ENCODE results near the gene AP4M1.
"Not testable (repeated sequence)": the region's sequence is repeated elsewhere in the genome, so short reads cannot be mapped to it uniquely, and the experiment has no call there.

Gene AP4M1

GRCh38 chr7:100137851-100138760, 36.7 kb downstream of the AP4M1 start:
- FAIRE-seq = no peak

- FAIRE-seq = no peak
Measured at GRCh38 chr7:100141555-100141949, 40.1 kb downstream of the AP4M1 start.

GRCh38 chr7:100142461-100142860, 41.0 kb downstream of the AP4M1 start:
- no peak for FAIRE-seq

DNA sequence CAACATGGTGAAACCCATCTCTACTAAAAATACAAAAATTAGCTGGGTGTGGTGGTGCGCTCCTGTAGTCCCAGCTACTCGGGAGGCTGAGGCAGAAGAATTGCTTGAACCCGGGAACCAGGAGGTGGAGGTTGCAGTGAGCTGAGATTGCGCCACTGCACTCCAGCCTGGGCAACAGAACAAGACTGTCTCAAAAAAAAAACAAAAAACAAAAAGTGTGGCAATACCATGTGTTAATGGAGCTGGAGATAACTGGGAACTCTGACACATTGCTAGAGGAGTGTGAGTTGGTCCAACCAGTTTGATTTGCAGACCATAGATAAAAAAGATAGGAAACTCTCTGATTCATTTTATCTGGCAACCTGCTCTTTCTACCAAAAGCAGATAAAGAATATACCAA, 44.9 kb downstream of the AP4M1 start:
- FAIRE-seq = not testable (repeated sequence)

- no peak for FAIRE-seq
Measured at GRCh38 chr7:100147278-100147677, 45.8 kb downstream of the AP4M1 start.

- FAIRE-seq = no peak
Measured at GRCh38 chr7:100148225-100148558, 46.7 kb downstream of the AP4M1 start.

GRCh38 chr7:100148559-100149328, 47.3 kb downstream of the AP4M1 start, which contains the start of gene LAMTOR4:
LAMTOR4 (plus strand) TSS chr7:100148918; CDS start chr7:100148973, 55 bp downstream.
- peak; percentile 99 for FAIRE-seq

GRCh38 chr7:100152404-100152803, 51.0 kb downstream of the AP4M1 start:
- FAIRE-seq = no peak

DNA sequence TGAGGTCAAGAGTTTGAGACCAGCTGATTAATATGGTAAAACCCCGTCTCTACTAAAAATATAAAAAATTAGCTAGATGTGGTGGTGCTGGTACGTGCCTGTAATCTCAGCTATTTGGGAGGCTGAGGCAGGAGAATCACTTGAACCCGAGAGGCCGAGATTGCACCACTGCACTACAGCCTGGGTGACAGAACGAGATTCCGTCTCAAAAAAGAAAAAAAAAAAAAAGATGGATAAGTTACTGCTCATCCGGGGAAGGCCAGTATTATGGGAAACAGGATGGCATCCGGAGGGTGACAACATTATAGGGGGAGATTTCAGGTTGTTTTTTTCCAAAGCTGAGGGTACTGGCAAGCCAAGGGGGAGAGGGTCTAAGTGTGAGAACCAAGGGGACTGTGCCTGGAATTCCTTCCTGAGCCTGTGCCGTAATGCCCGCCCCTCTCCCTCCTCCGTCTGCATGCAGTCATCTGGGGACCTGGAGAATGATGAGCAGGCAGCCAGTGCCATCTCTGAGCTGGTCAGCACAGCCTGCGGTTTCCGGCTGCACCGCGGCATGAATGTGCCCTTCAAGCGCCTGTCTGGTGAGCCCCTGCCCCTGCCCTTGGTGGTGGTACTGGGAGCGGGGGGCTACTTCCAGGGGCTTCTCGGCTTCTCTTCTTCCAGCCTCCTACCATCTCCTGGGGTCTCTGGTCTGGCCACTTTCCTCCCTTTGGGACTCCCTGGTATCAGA, 51.7 kb downstream of the AP4M1 start:
- FAIRE-seq = no peak

DNA sequence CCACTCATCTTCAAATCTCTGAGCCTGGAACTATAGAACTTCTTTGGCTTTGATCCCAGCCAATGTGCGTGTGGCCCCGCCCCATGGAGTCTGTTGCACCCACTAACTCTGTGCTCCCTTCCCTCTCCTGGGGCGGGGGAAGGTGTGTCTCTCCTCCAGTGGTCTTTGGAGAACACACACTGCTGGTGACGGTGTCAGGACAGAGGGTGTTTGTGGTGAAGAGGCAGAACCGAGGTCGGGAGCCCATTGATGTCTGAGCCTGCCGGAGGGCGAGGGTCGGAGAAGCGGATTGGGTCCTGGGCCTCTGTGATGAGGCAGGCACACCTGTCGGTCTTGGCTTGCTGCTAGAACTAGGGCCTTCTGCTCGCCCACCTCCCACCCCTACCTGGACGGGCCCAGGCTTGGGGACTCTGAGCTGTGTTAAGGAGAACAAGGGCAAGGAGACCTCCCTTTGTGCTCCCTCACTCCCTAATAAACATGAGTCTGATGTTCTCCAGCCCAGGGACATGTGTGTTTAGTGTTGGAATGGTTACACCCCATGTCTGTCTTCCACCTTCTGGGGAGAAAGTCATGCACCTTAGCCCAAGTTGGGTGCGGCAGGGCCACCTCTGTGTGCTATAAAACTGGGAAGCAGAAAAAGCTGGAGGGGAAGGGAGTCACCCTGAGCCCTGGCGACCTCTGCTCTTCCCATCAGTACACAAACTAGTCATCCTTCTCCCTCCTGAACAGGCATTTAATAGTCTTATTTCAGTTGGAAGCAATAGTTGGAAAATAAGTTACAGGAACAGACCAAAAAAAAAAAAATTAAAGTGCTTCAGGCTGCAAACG, 52.5 kb downstream of the AP4M1 start:
- no peak for FAIRE-seq

GRCh38 chr7:100154651-100155491, 53.4 kb downstream of the AP4M1 start:
- no peak for FAIRE-seq

DNA sequence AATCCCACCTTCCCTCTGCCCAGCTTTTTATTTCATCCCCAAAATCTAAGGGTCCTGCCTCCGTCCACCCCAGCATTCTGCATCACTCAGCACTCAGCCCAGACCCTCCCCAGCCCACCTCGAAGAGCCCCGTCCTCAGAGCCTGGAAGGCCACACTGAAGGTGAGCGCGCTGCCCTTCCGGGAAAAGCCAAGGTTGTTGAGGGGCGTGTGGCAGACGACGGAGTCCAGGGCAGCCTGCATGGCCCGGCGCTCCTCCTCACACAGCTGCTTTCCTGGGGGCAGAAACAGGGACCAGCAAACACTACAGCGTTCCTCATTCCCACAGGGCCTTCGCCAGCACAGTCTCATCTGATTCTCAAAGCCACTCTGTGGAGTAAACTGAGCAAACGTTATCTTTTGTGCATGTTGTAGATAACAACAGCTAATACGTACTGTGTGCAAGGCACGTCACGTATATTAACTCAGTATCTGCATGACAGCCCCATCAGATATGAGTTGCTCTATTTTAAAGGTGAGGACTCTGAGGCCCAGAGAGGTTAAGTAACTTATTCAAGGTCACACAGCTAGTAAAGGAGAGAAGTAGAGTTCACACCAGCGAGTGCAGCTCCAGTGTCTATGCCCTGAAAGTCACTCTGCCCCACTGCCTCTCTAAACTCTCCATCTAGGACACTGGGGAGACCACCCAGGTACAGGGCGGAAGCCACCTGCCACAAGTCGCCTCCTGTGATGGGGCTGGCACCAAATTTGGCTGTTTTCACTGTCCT, 54.3 kb downstream of the AP4M1 start:
- no peak for FAIRE-seq

DNA sequence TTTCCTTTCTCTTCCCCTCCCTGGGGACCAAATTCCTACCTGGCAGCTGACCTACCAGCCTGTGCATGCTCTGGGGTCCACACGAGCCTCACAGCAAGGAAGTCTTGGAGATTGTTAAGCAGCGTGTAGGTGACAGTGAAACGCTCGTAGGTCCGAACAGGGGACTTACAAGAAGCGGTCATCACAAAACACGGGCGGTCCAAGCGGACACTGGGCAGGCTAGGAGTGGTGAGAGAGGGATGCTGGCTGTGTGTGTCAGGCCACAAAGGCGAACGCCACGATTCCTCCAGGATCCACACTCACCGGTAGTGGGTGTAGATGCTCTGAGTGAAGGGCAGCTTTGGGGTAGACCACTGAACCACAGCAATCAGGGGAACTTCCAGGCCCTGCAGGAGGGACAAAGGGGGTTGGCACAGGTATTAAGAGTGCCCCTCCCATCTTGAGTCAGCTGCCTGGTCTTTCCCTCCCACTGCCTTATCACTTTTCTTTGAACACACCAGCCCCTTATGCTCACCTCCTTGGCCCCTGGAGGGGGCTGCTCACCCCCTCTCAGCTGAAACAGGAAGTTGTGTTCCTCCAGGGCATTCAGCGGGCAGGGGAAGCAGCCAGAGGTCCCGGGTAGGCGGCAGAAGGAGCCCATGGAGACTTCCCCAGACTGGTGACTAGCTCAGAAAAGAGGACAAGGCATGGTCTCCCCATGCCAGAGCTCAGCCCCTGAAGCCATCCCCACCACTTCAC, 55.1 kb downstream of the AP4M1 start:
- no peak for FAIRE-seq

- FAIRE-seq = no peak
Measured at GRCh38 chr7:100157069-100157333, 55.6 kb downstream of the AP4M1 start.

DNA sequence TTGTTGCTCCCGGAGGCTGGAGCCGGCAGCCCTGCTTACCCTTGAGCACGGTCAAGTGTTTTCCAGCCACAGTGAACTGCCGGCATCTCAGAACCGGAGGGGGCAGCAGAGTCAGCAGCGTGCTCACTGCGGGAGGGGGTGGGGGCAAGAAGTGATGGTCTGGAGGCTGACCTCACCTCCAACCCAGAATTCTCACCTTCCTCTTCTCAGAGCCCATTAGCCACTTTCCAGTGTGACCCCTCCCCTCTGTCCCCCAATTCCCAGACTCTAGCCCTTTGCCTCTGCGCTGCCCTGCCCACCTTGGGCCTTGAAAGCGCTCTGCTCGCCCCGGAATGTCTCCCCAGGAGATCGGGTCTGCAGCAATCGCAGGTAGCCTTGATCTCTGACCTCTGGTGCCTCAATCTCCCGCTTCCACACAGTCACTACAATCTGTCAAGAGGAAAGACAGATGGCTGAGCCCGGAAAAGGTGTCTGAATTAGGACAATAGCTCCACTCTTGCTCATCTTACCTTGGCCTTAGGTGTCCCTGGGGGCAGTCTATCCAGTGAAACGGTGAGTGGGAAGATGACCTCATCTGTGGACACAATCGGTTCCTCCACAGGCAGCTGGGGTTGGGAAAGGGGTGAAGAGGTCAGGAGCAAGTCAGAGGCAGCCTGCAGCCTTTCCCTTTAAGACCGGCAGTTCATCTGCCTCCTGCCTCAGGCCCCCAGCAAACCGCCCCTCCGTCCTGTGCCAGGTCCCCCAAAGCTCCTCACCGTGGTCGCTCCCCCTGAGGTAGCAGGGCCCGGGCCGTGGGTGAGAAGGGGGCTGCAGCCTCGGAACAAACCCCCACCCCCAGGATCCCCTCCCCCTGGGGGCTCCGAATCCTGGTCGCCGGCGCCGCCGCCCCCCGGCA, 56.1 kb downstream of the AP4M1 start:
- FAIRE-seq = no peak

Data from A204.1 (cell line).